HepG2 (cell line): ENCODE results near the gene INKA1. TPM values are rescaled to one million over a fixed set of nuclear protein-coding genes. Genes with fewer than 3 reads are reported as not detected.

Source experiments
- ARID4A ChIP-seq: sonication (generic); formaldehyde crosslinking; IDR thresholded peaks from 2 replicates; pipeline ENCODE4 v1.5.0; 2020; ENCODE audit warnings: mild to moderate bottlenecking, missing genetic modification reagents, borderline replicate concordance
- ASH2L ChIP-seq: fragments of 300-600, 200-600 bp; sonication (generic); IDR thresholded peaks from 2 replicates; pipeline ENCODE4 v1.7.0; 2017; ENCODE audit warnings: low read depth, mild to moderate bottlenecking, moderate library complexity, mixed read lengths, low read length; ENCODE audit not compliant: insufficient read length
- FOXA3 ChIP-seq: IDR thresholded peaks from 2 replicates; pipeline ENCODE4 v1.6.1; 2016; ENCODE audit warnings: missing genetic modification reagents, missing compliant biosample characterization
- GABPA ChIP-seq, 2 experiments: IDR thresholded peaks; 2 replicates each; pipeline ENCODE4 v1.6.1; 2011 to 2016; ENCODE audit warnings: low read depth in 2 of 2, low read length in 1 of 2, missing biosample characterization in 1 of 2, missing genetic modification characterization in 1 of 2
- HOXA5 ChIP-seq: sonication (generic); formaldehyde crosslinking; IDR thresholded peaks from 2 replicates; pipeline ENCODE4 v1.4.0; 2020; ENCODE audit warnings: missing genetic modification reagents
- IRF1 ChIP-seq: sonication (generic); formaldehyde crosslinking; IDR thresholded peaks from 2 replicates; pipeline ENCODE4 v1.4.0; 2020; ENCODE audit warnings: low read depth, mild to moderate bottlenecking, missing genetic modification reagents
- KMT2A ChIP-seq: sonication (generic); formaldehyde crosslinking; IDR thresholded peaks from 2 replicates; pipeline ENCODE4 v1.4.0; 2020; ENCODE audit warnings: missing genetic modification reagents
- MIER2 ChIP-seq: IDR thresholded peaks from 2 replicates; pipeline ENCODE4 v1.6.1; 2016; ENCODE audit warnings: missing biosample characterization, missing genetic modification reagents
- MYNN ChIP-seq: sonication (generic); formaldehyde crosslinking; IDR thresholded peaks from 2 replicates; pipeline ENCODE4 v1.4.0; 2020; ENCODE audit warnings: mild to moderate bottlenecking, low read depth, missing genetic modification reagents
- NFKB2 ChIP-seq: sonication (generic); formaldehyde crosslinking; IDR thresholded peaks from 2 replicates; pipeline ENCODE4 v1.4.0; 2020; ENCODE audit warnings: missing genetic modification reagents, borderline replicate concordance
- PBX2 ChIP-seq: IDR thresholded peaks from 2 replicates; pipeline ENCODE4 v1.6.1; 2016; ENCODE audit warnings: control low read depth
- PHF8 ChIP-seq: sonication (generic); formaldehyde crosslinking; IDR thresholded peaks from 2 replicates; pipeline ENCODE4 v1.5.0; 2020; ENCODE audit warnings: missing genetic modification reagents
- PRDM15 ChIP-seq: sonication (generic); formaldehyde crosslinking; IDR thresholded peaks from 2 replicates; pipeline ENCODE4 v1.4.0; 2020; ENCODE audit warnings: missing genetic modification reagents
- RORA ChIP-seq: sonication (generic); formaldehyde crosslinking; IDR thresholded peaks from 2 replicates; pipeline ENCODE4 v1.5.0; 2020; ENCODE audit warnings: mild to moderate bottlenecking, missing genetic modification reagents, moderate library complexity
- SMARCC2 ChIP-seq: fragments of 450-650 bp; IDR thresholded peaks from 2 replicates; pipeline ENCODE4 v1.6.1; 2017; ENCODE audit warnings: antibody characterized with exemption, mild to moderate bottlenecking
- SUZ12 ChIP-seq: fragments of 150-350 bp; IDR thresholded peaks from 2 replicates; pipeline ENCODE4 v1.6.1; 2014; ENCODE audit warnings: low read depth, low read length
- ZNF205 ChIP-seq: IDR thresholded peaks from 2 replicates; pipeline ENCODE4 v1.6.1; 2018; ENCODE audit warnings: missing biosample characterization, missing genetic modification reagents
- ZNF501 ChIP-seq: sonication (generic); formaldehyde crosslinking; IDR thresholded peaks from 2 replicates; pipeline ENCODE4 v1.5.1; 2020; ENCODE audit warnings: mild to moderate bottlenecking, moderate library complexity, missing genetic modification reagents
- ZNF615 ChIP-seq: sonication (generic); formaldehyde crosslinking; IDR thresholded peaks from 2 replicates; pipeline ENCODE4 v1.5.0; 2020; ENCODE audit warnings: mild to moderate bottlenecking, missing genetic modification reagents, borderline replicate concordance
- ZNF841 ChIP-seq: sonication (generic); formaldehyde crosslinking; IDR thresholded peaks from 2 replicates; pipeline ENCODE4 v1.8.1; 2023; ENCODE audit warnings: missing genetic modification reagents, borderline replicate concordance
- polyA plus RNA-seq, 8 experiments: library from polyadenylated mRNA; depleted of rRNA in 3 of 8; stranded (reverse) in 7 of 8; unstranded in 1 of 8; fragments of >200 nt; fragmentation: Illumina TruSeq in 4 of 8; extraction: Trizol in 4 of 8; gene quantifications; 2 replicates each; pipeline versions ENCODE4 v1.2.1 to v1.2.3, GENCODE V29; 2011 to 2016; ENCODE audit warnings: low read depth in 4 of 8, missing spikeins in 1 of 8, mixed read lengths in 1 of 8; ENCODE audit not compliant: insufficient read depth in 1 of 8
- total RNA-seq, 5 experiments: library from RNA; depleted of rRNA; stranded (reverse); fragments of >200 nt; fragmentation: Illumina TruSeq; extraction: Trizol; gene quantifications; 2 replicates each; pipeline ENCODE4 v1.2.3, GENCODE V29; 2016; ENCODE audit warnings: low read depth in 1 of 5

The INKA1 gene
- total and polyA plus RNA-seq, 2 of the 13 experiments (the other 11 are each of a cell fraction or from before 2014, with no cell fraction given) = 0.22 to 0.41 TPM

GRCh38 chr3:49813497-49814174 is 10.6 kb downstream of the INKA1 start, which contains the start of gene UBA7 (continued):
- TF ChIP-seq PRDM15 (CRISPR knock-in tag) (peak; percentile 84), MYNN (CRISPR knock-in tag) (peak; percentile 55; the same call in 1 of the 2 replicates), SMARCC2 (no peak), IRF1 (peak; percentile 96), GABPA (IDR thresholded peaks at IDR 0.05; ENCODE audit: low read depth, low read length) (no peak), GABPA (CRISPR knock-in tag; IDR thresholded peaks at IDR 0.05; ENCODE audit: low read depth) (peak; percentile 42), PBX2 (CRISPR knock-in tag) (no peak), ZNF615 (CRISPR knock-in tag) (no peak), ASH2L (peak; percentile 39), ZNF501 (CRISPR knock-in tag) (peak; percentile 36; the same call in 1 of the 2 replicates), ZNF841 (CRISPR knock-in tag) (no peak), ZNF205 (CRISPR knock-in tag) (0 out of 2 replicates have a peak, but pooled peaks have one; percentile 23), ARID4A (CRISPR knock-in tag) (peak; percentile 68), KMT2A (CRISPR knock-in tag) (peak; percentile 90), HOXA5 (CRISPR knock-in tag) (no peak), FOXA3 (peak; percentile 37; the same call in 1 of the 2 replicates), MIER2 (CRISPR knock-in tag) (0 out of 2 replicates have a peak, but pooled peaks have one; percentile 11), PHF8 (peak; percentile 60), SUZ12 (no peak), NFKB2 (CRISPR knock-in tag) (peak; percentile 60; the same call in 1 of the 2 replicates), RORA (CRISPR knock-in tag) (no peak)
